ENCODE results near the gene HOXA3.

Gene HOXA3

DNA sequence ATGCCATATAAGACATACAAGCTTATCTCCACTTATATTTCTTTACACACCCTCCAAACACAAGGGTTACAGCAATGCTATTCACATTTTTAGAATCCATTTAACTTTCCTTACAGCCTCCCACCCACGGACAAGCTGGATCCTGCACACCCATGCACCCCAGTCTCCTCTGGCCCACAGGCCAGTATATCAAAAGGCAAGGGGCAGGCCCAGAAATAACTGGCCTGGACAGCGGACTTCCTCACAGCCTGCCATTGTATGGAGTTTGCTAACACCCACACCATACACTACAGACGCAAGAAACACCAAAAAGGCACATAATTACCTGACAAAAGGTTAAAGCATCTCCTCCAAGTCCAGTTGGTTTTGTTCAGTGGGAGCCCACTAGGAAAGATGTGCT lies 33.8 kb downstream of the HOXA3 start:
- peak overlapping the region; percentile 20 for H3K27ac ChIP-seq (ENCODE audit: low read depth, low read length)
- peak overlapping the region in 1 of 2 donors; percentile 40 for H3K9ac ChIP-seq (ENCODE audit: low read depth in 1 of 2, low read length in 2 of 2)
- H3K36me3 ChIP-seq (ENCODE audit: control insufficient read depth in 1 of 2, insufficient read depth in 2 of 2, low read length in 2 of 2): no peaks in the 10 kb centered on the region
- H3K27me3 ChIP-seq (ENCODE audit: control insufficient read depth in 1 of 2, insufficient read depth in 2 of 2, low read length in 2 of 2): no peaks in the 10 kb centered on the region
- peaks cover 22 to 32% of the 10 kb centered on the region in 2 donors for H3K4me1 ChIP-seq (ENCODE audit: control insufficient read depth in 1 of 2, insufficient read depth in 2 of 2, low read length in 2 of 2)
- H3K9me3 ChIP-seq (ENCODE audit: control insufficient read depth in 1 of 2, low read length in 2 of 2): no peaks in the 10 kb centered on the region
- peak overlapping the region; percentile 64 to 69 for H3K4me3 ChIP-seq (ENCODE audit: low read depth in 1 of 2, low read length in 2 of 2)

DNA sequence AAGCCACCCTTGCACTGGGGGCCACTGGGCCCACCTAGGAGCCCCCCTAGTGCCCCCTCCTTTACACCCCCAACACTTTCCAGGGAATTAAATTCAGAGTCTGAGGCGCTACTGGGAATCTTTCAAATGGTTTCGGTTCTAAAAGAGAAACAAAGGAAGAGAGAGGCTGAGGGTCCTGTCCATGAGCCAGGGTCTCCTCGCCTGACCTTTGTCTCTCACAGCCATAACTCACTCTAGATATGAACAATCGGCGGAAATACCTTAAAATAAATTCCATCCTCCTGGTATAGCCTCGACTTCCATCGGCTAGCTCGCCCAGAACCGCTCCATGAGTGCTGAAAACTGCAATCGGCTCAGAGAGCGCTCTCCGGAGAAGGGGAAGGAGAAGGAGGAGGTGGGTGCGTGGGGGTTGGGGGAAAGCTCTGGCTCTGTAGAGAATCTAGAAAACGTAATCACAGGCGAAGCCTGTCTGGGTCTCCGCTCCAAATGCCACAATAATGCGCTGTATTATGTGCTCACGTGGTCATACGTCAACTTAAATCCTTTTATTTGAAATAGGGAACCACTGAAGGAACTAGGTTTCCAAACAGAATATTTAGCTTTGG lies 34.4 kb downstream of the HOXA3 start:
- H3K4me3 ChIP-seq (ENCODE audit: low read depth in 1 of 2, low read length in 2 of 2): peak overlapping the region; percentile 64 to 69
- peaks cover 20 to 28% of the 10 kb centered on the region in 2 donors for H3K4me1 ChIP-seq (ENCODE audit: control insufficient read depth in 1 of 2, insufficient read depth in 2 of 2, low read length in 2 of 2)
- H3K9me3 ChIP-seq (ENCODE audit: control insufficient read depth in 1 of 2, low read length in 2 of 2): no peaks in the 10 kb centered on the region
- peaks cover 0 to 3% of the 10 kb centered on the region in 2 donors for H3K27me3 ChIP-seq (ENCODE audit: control insufficient read depth in 1 of 2, insufficient read depth in 2 of 2, low read length in 2 of 2)
- H3K36me3 ChIP-seq (ENCODE audit: control insufficient read depth in 1 of 2, insufficient read depth in 2 of 2, low read length in 2 of 2): no peaks in the 10 kb centered on the region
- peak overlapping the region; percentile 20 for H3K27ac ChIP-seq (ENCODE audit: low read depth, low read length)
- peak overlapping the region; percentile 70 to 76 for H3K9ac ChIP-seq (ENCODE audit: low read depth in 1 of 2, low read length in 2 of 2)

DNA sequence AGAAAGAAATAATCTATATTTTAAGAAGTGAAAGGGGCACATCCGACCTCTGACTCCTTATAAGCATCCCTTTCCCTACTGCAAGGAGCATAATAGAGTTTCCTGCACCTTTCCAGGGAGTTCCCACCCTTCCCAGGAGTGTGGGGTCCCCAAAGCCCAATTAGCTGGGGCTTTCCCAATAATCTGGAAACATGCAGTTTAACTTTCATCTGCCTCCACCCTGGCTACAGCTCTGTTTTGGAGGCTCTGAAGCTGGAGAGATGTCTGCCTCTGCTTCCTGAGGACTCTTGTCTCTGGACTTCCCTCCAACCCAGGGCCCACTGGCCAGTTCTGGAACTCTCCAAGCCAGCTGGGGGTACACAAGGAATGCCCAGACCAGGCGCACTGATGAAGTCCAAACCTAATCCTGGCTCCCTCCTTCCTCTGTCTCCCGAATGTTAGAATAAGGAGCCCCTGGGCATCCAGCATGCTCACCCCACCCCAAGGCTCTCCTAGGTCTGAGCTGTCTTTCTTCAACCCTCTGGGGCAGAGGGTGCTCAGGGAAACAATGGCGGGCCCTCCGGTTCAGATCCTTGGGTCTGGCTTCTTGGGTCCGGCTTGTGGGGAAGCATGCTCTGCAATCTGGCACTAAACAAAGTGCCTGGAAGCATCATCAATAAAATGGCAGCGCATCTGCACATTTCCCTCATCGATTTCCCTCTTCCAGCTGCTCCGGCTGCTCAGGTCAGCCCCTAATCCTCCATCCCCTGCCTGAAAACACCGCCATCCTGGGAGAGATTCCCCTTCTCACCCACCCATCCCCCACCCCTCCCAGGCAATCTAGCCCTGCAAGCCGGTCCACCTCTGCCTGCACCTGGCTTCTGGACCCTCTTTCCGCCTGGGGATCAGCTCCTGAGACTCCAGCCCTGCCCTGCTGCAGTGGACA lies 35.2 kb downstream of the HOXA3 start:
- peaks cover 0 to 3% of the 10 kb centered on the region in 2 donors for H3K27me3 ChIP-seq (ENCODE audit: control insufficient read depth in 1 of 2, insufficient read depth in 2 of 2, low read length in 2 of 2)
- H3K9ac ChIP-seq (ENCODE audit: low read depth in 1 of 2, low read length in 2 of 2): peak overlapping the region; percentile 70 to 76
- H3K4me3 ChIP-seq (ENCODE audit: low read depth in 1 of 2, low read length in 2 of 2): peak overlapping the region; percentile 64 to 69
- peaks cover 20 to 31% of the 10 kb centered on the region in 2 donors for H3K4me1 ChIP-seq (ENCODE audit: control insufficient read depth in 1 of 2, insufficient read depth in 2 of 2, low read length in 2 of 2)
- H3K27ac ChIP-seq (ENCODE audit: low read depth, low read length): peak overlapping the region; percentile 51
- no peaks in the 10 kb centered on the region for H3K9me3 ChIP-seq (ENCODE audit: control insufficient read depth in 1 of 2, low read length in 2 of 2)
- no peaks in the 10 kb centered on the region for H3K36me3 ChIP-seq (ENCODE audit: control insufficient read depth in 1 of 2, insufficient read depth in 2 of 2, low read length in 2 of 2)

DNA sequence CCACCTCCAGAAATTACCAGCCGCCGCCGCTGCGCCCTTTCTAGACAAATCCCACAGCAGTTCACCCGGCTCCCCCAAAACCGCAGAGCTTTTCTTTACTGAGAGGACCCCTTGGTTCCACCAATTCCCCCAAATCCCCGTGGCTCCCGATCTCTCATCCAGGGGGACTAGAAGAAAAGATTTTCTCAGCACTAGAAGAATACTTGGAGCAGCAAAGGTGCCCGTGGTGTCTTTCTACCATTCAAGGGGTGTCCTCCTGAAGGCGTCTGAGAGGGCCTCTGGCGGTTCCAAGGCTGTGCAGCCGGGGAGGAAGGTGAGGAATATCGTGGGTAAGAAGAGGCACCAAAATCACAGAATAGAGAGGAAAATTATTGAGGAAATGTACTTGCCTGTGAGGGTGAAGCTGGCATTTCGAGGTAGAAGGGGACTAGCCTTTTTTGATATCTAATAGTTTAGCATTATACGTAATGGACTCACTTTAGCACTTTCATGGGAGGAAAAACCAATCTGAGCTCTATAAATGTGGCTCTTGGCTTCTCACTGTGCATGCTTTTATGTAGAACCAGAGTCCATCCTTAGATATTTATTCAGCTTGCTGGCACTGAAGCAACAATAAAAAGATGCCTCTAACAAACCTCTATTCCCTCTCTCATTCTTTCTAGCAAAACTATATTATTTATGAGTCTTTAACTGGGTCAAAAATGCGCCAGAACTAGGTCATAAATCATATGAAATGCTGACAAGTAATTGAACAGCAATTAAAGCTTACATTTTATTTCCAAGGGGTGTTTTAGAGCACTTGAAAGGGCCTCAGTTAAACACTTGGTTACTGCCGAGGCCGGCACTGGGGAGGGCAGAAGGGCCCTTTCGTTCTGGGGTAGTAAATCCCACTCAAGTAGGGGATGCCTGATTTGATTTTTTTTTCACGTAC lies 36.1 kb downstream of the HOXA3 start:
- peak overlapping the region; percentile 70 to 76 for H3K9ac ChIP-seq (ENCODE audit: low read depth in 1 of 2, low read length in 2 of 2)
- no peaks in the 10 kb centered on the region for H3K36me3 ChIP-seq (ENCODE audit: control insufficient read depth in 1 of 2, insufficient read depth in 2 of 2, low read length in 2 of 2)
- H3K9me3 ChIP-seq (ENCODE audit: control insufficient read depth in 1 of 2, low read length in 2 of 2): no peaks in the 10 kb centered on the region
- peaks cover 17 to 31% of the 10 kb centered on the region in 2 donors for H3K4me1 ChIP-seq (ENCODE audit: control insufficient read depth in 1 of 2, insufficient read depth in 2 of 2, low read length in 2 of 2)
- H3K27me3 ChIP-seq (ENCODE audit: control insufficient read depth in 1 of 2, insufficient read depth in 2 of 2, low read length in 2 of 2): peaks cover 0 to 3% of the 10 kb centered on the region in 2 donors
- H3K4me3 ChIP-seq (ENCODE audit: low read depth in 1 of 2, low read length in 2 of 2): peak overlapping the region; percentile 64 to 69
- peak overlapping the region; percentile 58 for H3K27ac ChIP-seq (ENCODE audit: low read depth, low read length)

DNA sequence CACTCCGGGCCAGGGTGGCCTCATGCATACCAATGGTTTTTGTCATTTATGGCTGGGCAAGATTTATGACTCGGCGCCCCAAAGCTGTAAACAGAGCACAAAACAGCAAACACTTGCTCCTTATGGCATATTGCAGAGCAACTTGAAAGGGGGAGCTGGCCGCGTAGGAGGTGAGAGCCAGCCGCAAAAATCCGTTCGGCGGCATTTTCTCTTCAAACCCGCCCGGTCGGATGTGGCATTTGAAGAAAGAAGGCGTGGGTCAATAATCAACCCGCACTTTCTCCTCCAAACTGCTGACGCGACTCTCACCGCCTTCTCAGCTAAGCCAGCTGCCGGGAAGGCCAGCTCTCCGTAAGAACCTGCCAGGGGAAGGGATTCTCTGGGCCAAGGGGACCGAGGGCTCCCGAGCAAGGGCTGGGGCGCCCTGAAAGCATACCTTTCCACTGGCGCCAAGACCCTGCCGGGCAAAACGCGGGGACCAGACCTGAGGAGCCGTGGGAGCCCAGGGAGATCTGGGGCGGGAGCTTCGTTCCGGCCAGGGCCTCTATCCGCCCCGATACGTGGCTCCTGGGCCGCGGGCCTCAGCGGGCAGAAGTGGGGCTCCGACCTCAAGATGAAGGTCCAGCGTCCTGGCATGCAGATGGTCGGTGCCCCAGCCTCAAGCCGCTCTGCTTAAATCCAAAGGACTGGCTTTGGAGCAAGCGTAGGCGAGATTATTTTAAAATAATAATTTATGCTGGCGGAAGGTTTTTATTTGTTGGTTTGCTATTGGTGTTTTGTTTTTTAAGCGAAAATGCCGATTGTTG lies 37.0 kb downstream of the HOXA3 start:
- Histone ChIP-seq H3K27me3 (ENCODE audit: control insufficient read depth in 1 of 2, insufficient read depth in 2 of 2, low read length in 2 of 2) (peaks cover 0 to 3% of the 10 kb centered on the region in 2 donors), H3K4me3 (ENCODE audit: low read depth in 1 of 2, low read length in 2 of 2) (peak overlapping the region; percentile 64 to 69), H3K27ac (ENCODE audit: low read depth, low read length) (peak overlapping the region; percentile 92), H3K4me1 (ENCODE audit: control insufficient read depth in 1 of 2, insufficient read depth in 2 of 2, low read length in 2 of 2) (peaks cover 9 to 24% of the 10 kb centered on the region in 2 donors), H3K36me3 (ENCODE audit: control insufficient read depth in 1 of 2, insufficient read depth in 2 of 2, low read length in 2 of 2) (no peaks in the 10 kb centered on the region), H3K9ac (ENCODE audit: low read depth in 1 of 2, low read length in 2 of 2) (peak overlapping the region; percentile 70 to 76), H3K9me3 (ENCODE audit: control insufficient read depth in 1 of 2, low read length in 2 of 2) (no peaks in the 10 kb centered on the region)

DNA sequence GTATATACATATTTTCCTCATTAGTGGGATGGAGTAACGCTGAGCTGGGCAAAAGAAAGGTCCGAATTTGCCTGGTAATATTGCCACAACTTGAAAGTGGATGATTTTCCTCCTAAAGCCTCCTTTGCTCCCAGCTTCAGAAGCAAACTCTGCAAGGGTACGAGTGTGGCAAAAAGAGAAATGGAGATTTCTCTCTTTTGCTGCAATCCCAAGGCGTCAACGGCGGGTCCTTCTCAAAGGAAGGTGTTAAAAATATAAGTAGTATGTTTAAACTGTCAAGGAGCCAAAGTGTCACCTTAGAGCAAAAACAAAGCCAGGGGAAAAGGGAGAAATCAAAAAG lies 37.5 kb downstream of the HOXA3 start:
- Histone ChIP-seq H3K4me3 (ENCODE audit: low read depth in 1 of 2, low read length in 2 of 2) (peak overlapping the region; percentile 64 to 69), H3K27ac (ENCODE audit: low read depth, low read length) (peak overlapping the region; percentile 92), H3K36me3 (ENCODE audit: control insufficient read depth in 1 of 2, insufficient read depth in 2 of 2, low read length in 2 of 2) (no peaks in the 10 kb centered on the region), H3K27me3 (ENCODE audit: control insufficient read depth in 1 of 2, insufficient read depth in 2 of 2, low read length in 2 of 2) (peaks cover 0 to 3% of the 10 kb centered on the region in 2 donors), H3K4me1 (ENCODE audit: control insufficient read depth in 1 of 2, insufficient read depth in 2 of 2, low read length in 2 of 2) (peaks cover 7 to 22% of the 10 kb centered on the region in 2 donors), H3K9ac (ENCODE audit: low read depth in 1 of 2, low read length in 2 of 2) (peak overlapping the region in 1 of 2 donors; percentile 70), H3K9me3 (ENCODE audit: control insufficient read depth in 1 of 2, low read length in 2 of 2) (no peaks in the 10 kb centered on the region)

DNA sequence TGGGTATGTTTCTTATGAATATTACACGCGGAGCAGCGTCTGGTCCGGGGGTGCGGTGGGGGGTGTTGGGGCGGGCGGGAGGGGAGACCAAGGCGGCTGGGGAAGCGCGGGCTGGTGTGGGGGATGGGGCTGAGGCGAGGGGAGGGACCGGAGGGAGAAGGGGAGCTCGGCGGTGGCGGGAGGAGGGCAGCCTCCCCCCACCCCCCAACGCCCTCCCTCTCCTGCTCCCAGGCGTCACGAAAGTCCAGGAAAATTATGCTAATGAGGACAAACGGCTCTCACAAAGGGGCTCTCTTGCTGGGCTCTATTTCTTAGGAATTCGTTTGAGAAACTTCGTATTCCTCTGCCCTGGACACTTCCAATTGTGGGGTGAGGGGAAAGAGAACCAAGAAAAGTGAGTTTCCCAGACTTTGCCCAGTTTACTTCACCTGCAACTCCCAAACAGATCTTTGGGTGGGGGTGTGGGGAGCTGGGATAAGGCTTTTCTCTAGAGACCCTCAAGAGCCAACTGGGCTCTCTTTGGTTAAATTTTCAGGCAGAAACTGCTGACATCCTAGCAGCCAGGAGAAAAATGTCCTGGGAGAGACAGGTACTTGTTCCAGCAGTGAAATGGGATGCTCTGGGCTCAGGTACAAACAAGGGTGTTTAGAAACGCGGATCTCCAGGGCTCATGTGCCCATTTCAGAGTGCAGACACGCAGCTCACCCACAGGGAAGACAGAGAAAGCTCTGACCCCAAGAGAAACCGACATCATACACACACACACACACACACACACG lies 38.2 kb downstream of the HOXA3 start:
- Histone ChIP-seq H3K27ac (ENCODE audit: low read depth, low read length) (peak overlapping the region; percentile 74), H3K9ac (ENCODE audit: low read depth in 1 of 2, low read length in 2 of 2) (peak overlapping the region; percentile 34 to 43), H3K9me3 (ENCODE audit: control insufficient read depth in 1 of 2, low read length in 2 of 2) (no peaks in the 10 kb centered on the region), H3K27me3 (ENCODE audit: control insufficient read depth in 1 of 2, insufficient read depth in 2 of 2, low read length in 2 of 2) (peaks cover 0 to 3% of the 10 kb centered on the region in 2 donors), H3K4me3 (ENCODE audit: low read depth in 1 of 2, low read length in 2 of 2) (peak overlapping the region; percentile 55 to 60), H3K4me1 (ENCODE audit: control insufficient read depth in 1 of 2, insufficient read depth in 2 of 2, low read length in 2 of 2) (peaks cover 0 to 25% of the 10 kb centered on the region in 2 donors), H3K36me3 (ENCODE audit: control insufficient read depth in 1 of 2, insufficient read depth in 2 of 2, low read length in 2 of 2) (no peaks in the 10 kb centered on the region)

DNA sequence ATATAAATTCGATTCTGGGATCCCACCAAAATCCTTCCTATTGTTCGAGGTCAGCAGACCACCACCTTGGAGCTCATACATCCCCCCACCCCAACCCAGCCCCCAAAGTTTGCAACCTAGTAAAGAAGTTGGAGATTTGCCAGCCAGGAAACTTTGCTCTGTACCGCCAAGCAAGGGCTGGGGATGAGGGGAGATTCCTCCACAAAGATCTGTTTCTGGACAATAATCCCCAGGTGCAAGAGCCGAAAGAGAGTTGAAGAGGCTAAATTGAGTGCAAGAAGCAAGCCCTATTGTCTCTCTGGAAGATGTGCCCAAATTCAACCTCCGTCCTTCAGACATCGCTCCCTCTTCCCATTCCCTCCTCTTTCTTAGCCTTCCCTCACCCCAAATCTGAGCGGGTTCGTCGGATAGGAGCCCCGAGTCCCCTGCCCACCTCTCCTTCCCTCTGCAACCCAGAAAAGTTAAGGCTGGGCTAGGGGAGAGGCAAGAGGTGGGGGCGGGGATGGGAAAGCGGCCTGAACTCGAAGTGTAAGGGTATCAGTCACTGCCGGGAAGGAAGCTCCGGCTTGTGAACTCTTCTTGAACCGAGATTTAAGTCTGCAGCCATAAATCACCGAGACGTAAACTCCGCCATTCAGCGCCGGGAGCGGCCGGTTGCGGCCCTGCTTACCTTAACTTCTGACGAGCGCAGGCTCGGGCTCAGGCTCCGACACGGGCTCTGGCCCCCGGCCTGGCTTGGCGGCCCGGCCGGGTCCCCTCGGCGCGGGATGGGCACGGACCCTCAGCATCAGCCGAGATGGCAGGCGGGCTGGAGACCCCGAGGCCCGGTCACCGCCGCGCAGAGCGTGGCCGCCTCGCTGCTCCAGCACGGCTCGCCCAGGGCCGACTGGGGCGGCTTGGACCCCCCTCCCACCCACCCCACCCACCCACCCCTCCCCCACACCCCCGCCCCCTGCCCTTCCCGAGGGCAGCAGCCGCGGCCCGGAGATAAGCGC lies 39.1 kb downstream of the HOXA3 start:
- H3K9me3 ChIP-seq (ENCODE audit: control insufficient read depth in 1 of 2, low read length in 2 of 2): no peaks in the 10 kb centered on the region
- H3K27ac ChIP-seq (ENCODE audit: low read depth, low read length): peak overlapping the region; percentile 87
- H3K9ac ChIP-seq (ENCODE audit: low read depth in 1 of 2, low read length in 2 of 2): peak overlapping the region in 1 of 2 donors; percentile 50
- H3K4me1 ChIP-seq (ENCODE audit: control insufficient read depth in 1 of 2, insufficient read depth in 2 of 2, low read length in 2 of 2): peaks cover 0 to 26% of the 10 kb centered on the region in 2 donors
- H3K4me3 ChIP-seq (ENCODE audit: low read depth in 1 of 2, low read length in 2 of 2): peak overlapping the region; percentile 62 to 71
- no peaks in the 10 kb centered on the region for H3K36me3 ChIP-seq (ENCODE audit: control insufficient read depth in 1 of 2, insufficient read depth in 2 of 2, low read length in 2 of 2)
- H3K27me3 ChIP-seq (ENCODE audit: control insufficient read depth in 1 of 2, insufficient read depth in 2 of 2, low read length in 2 of 2): peaks cover 0 to 3% of the 10 kb centered on the region in 2 donors

Measured in duodenal mucosa (tissue), 2 donors.